HG03139 (cell line): ENCODE measurements around the gene CNGA2.
"Not testable (repeated sequence)": the region's sequence is repeated elsewhere in the genome, so short reads cannot be mapped to it uniquely, and the experiment has no call there.

ENCODE experiments used
- ATAC-seq: cut with Tn5 transposase; IDR thresholded peaks from one replicate; pipeline ENCODE4 v1.9.1; 2021; ENCODE audit not compliant: unreplicated experiment

The CNGA2 gene

DNA sequence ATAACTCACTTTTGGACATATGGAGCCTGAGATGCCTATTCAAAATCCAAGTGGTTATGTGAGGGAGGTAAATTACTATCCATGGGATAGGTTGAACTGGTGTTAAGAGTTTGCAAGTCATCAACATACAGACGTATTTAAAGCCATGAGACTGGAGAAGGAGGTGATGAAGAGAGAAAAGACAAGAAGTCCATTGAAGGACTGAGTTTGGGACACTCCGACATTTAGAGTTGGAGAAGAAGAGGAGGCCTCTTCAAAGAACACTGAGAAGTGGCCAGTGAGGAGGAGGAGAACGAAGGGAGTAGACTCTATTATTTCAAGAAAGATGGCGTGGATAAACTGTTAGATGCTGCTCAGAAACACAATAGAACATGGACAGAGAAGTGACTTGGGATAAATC is at the start of gene CNGA2:
Gene CNGA2 (plus strand): TSS at position 301 of the 400 bp plus-strand sequence. CDS start 3,738 bp downstream, outside the sequence.
- ATAC-seq: no peak

DNA sequence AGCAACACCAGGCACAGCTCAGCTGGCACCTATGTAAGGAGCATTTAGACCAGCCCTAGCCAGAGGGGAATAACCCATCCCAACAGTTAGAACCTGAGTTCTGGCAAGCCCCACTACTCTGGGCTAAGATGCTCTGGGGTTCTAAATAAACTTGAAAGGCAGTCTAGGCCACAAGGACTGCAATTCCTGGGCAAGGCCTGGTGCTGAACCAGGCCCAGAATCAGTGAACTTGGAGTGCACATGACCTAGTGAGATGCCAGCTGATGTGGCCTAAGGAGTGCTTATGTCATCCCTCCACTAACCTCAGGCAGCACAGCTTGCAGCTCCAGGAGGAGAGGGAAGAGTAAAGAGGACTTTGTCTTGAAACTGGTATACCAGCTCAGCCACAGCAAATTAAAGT is 46.9 kb upstream of the CNGA2 start:
- no peak for ATAC-seq

DNA sequence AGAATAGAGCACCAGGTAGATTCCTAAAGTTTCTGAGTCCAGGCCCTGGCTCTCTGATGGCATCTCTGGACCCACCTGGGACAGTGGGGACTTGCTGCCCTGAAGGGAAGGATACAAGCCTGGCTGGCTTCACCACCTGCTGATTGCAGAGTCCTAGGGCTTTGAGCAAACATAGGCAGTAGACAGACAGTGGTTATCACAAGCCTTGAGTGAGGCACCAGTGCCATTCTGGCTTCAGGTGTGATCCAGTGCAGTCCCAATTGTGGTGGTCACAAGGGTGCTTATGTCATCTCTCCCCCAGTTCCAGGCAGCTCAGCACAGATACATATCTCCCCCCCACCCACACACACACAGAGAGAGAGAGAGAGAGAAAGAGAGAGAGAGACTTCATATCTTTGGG is 45.9 kb upstream of the CNGA2 start:
- no peak for ATAC-seq

DNA sequence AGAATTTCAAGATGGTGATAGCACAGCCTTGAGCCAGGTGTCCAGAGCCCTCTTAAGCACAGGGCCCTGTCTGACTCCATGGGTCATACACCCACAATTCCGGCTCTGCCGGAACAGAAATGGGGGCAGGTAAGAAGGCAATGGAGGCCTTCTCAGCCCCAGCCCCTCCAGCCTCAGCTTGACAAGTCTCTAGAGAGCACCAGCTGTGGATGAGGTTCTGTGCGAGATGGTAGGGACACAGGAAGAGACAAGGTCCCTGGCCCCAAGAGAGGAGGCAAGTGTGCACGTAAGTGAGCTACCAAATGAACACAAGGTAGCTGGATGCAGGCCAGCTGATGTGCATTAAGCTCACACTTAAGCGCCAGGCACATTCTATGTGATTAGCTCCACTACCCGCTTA is 41.7 kb upstream of the CNGA2 start:
- ATAC-seq: no peak

DNA sequence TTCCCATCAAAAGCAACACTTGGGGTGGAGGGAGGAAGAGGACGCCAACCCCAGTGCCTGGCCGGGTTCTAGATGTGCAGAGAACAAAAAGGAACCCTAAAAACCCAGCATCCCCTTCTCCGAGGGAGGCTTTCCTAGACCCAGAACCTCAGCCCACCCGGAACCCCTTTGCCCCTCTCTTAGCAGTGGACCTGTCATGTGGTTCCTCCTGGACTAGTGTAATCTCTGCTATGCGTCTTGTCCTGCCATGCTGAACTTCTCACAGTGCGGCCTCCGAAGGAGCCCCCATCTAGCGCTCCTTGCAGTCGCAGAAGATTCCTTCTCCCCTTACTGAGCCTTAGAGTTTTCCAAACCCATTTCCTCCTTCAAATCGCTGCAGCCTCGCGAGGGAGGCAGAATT is 40.4 kb upstream of the CNGA2 start:
- no peak for ATAC-seq

DNA sequence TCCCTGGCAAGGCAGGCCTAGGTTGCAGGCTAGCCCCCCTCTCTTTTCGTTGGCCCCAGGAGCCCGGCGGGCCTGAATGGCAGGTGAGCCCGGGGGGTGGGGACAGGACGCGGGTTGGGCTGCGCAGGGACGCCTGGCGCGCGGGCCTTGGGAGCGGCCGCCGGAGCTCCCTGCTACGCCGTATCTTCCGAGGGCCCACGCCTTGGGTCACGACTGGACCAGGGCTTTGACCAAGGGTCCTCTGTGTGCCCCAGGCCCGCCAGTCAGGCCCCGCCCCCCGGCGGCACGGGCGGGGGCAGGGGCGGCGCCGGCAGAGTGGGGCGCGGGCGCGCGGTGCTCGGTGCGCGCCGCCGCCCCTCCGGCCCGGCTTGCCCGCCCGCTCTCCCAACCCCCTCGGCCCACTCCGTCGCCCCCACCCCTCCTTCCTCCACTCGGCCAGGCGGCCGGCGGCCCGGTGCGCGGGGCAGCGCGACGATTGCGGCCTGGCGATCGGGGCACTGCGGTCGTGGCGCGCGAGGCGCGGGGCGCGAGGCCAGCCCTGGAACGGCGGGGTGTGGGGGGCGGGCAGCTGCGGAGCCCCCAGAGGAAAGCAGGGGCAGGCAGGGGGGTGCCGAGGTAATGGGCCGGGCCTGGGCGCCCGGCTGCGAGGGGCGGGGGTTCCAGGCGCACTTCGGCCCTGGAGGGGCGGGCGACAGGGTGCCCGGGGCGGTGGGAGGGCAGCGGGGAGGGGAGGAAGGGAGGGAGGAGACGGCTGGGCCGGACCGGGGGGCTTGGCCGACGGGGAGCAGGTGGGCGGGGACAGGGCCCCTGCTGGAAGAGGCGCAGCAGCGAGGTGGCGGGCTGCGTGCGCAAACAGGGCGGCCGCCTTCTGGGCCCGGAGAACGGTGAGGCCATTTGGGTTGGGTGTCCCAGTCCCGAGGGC is 39.6 kb upstream of the CNGA2 start, which contains the start of gene PRRG3:
Gene PRRG3 (plus strand): TSS at position 798 of the 922 bp plus-strand sequence. CDS start 3,357 bp downstream, outside the sequence.
- ATAC-seq: no peak

DNA sequence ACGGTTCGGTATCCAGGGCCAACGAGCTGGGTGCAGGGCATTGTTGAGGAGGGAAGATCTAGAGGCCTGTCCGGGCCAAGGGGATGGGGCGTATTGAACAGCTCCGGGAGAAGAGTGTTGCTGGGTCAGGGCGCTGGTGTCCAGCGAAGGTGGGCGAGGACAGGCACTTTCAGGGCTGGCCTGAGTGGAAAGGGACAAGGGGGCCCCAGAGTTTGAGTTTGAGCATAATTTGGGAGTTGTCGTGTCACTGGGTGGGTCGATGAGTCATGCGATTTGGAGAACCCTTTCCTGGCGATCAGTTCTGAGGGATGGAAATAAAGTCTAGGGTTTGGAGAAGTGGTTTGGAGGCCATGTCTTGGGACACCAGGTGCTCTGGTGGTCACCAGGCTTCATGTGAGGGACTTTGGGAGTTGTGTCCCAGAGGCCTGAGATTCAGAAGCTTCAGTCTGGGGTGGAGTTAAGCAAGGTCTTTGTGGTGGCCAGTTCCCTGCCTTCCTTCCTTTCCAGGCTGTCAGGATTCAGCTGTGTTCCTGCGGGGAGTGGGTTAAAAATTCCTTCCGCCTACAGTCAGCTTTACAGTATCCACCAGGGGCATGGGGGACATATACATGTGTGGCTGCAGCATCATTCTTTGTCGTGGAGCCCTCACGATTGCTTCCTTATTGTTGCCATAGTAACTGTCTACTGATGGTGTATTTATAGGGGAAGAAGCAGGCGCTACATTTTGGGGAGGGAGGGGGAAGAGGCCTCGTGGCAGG is 38.8 kb upstream of the CNGA2 start:
- ATAC-seq: no peak

DNA sequence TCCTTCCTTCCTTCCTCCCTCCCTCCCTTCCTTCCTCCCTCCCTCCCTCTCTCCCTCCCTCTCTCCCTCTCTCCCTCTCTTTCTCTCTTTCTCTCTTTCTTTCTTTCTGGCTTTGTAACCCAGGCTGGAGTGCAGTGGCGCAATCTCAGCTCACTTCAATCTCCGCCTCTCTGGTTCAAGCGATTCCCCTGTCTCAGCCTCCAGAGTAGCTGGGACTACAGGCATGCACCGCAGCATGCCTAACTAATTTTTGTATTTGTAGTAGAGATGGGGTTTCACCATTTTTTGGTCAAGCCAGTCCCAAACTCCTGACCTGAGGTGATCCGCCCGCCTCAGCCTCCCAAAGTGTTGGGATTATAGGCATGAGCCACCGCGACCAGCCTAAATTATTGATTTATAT is 37.5 kb upstream of the CNGA2 start:
- ATAC-seq: not testable (repeated sequence)

DNA sequence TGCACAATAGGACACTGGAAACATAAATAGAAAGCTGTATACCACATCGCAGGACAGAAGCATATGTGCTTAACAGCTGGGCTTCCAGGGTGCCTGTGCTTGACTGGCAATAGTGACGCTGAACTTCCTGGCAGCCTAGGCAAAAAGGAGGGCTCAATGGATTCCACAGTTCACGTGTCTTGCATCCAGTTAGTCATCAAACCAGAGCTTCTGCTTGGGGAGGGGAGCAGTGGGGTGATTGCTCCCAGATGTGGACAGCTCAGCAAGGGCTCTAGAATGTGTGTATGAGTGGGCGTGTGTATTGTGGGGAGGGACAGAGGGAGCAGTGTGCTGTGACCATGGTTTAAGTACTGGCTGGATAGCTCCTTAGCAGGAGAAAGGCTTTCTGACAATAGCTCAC is 37.0 kb upstream of the CNGA2 start:
- no peak for ATAC-seq

DNA sequence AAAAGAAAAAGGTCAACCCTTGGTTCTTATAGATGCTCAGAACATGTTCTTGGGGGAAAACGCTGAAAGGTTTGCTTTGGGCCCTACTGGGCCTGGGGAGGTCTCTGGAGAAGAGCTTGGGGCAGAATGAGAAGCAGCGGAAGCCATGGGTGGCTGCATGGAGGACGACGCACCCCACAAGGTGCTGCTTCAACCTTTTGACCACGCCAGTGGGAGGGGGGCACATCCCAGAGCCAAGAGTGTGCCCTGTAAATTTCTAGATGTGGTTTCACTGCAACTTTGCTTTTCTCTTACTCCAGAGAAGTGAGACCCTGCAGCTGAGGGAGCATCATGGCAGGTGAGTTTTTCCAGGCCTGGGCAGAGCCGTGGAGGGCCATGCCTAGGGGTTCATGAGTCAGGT is 36.1 kb upstream of the CNGA2 start:
- ATAC-seq: no peak

DNA sequence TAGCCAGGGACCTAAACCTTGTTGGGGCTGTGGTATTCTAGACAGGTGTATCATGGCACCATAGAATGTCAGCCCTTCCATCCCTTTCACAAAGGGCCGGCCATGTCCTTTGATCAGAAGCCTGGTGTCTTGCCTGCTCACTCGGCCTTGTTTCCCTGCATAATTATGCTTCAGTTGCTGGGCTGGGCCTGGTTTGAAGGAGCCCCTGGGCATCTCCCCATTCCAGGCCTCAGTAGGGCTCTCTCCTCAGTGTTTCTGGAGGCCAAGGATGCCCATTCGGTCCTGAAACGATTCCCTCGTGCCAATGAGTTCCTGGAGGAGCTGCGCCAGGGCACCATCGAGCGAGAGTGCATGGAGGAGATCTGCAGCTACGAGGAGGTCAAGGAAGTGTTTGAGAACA is 34.8 kb upstream of the CNGA2 start:
- ATAC-seq: no peak

DNA sequence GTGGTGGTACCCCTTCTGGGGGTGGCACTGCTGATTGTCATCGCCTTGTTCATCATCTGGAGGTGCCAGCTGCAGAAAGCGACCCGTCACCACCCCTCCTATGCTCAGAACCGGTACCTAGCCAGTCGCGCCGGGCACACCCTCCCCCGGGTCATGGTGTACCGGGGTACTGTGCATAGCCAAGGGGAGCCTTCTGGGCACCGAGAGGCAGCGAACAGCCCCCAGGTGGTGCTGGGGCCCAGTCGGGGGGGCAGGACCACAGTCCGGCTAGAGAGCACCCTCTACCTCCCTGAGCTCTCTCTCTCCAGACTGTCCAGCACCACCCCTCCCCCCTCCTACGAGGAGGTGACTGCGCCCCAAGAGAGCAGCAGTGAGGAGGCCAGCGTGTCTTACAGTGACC is 34.0 kb upstream of the CNGA2 start:
- no peak for ATAC-seq

DNA sequence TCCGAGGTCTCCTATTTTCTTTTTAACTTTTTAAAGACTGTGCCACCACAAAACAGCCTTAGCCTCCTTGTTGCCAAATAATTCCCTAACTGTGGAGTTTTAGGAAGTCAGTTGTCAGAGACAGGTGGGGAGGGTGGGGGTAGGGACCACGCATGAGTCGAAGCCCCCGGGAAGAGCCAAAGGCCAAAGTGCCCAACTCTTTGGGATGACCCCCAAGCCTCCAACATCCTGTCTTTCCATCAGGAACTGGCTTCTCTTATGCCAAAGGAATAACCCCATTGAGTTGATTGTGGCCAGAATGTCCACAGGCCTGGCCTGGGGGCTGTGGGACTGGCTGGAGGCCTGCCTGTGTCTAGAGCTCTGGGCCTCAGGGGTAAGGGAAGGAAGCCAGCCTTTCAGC is 33.5 kb upstream of the CNGA2 start:
- ATAC-seq: no peak

DNA sequence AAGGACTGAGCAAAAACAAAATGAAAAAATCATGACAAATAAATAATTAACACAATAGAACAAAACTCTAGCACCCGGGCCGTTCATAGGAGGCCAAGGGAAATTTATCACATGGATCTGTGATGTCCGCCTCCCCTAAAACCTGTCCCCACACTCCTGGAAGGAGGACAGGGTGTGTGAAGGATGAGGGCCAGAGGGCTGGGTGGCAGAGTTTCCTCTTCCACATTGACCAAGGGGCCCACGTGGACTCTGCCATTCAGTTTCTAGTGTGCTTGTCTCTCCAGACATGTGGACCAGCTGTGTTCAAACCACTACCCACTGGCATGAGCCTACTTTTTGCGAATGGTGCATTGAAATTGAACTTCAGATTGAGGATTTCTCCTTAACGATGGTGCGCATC is 33.0 kb upstream of the CNGA2 start:
- ATAC-seq: no peak

DNA sequence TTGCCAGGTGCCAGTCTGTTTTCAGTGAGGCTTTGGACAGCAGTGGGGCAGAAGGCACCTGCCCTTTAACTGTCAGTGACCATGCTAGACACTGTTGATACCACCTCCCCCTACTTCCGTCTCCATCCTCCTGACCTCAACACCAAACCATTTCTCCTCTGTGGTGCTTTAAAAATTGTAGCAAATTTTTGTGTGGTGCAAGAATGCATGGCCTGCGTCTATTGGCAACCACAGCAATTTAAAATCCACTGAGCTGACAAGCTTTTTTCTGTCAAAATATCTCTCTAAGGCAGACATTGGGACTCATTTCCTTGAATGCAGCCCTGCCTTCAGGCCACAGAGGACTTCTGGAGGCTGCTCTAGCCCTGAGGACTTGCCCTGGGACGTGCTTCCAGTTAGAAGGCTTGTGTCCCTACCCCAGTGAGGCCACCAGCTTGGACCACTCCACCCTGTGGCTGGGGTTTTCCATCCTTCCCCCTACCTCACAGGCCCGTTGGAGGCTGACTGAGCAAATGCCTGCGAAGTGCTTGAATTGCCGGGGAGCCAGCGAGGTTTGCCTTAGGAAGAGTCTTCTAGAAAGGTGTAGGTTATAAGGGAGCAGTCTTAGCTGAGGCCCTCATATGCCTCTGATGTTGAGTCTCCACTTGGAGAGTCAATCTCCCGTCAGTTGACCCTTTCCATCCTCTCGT is 32.4 kb upstream of the CNGA2 start:
- ATAC-seq: no peak

DNA sequence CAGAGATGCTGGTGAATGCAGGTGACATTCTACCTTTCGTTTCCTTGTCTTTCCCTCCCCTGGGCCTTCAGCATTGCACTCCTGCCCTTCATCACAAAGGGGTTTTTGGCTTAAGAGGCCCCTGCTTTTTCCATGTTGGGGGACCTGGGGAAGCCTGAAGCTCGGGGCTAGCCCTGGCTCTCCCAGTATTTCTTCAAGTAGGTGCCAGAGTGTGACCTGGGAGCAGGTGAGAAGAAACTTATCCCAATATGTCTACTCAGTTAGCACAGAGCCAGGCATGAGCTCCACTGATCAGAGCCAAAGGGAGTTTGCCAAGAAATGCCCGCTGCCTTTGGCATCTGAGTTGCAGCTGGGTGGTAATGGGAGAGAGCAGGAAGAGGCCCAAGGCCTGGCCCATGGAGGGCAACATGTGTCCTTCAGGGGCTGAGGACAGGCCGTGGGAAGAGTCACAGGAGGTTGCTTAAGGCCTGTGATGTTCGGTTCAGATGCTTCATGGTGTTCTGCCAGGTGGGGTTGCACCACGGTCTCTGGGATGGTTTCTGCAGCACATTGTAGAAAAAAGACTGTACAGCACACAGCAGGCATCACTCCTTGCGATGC is 31.7 kb upstream of the CNGA2 start:
- ATAC-seq: no peak

DNA sequence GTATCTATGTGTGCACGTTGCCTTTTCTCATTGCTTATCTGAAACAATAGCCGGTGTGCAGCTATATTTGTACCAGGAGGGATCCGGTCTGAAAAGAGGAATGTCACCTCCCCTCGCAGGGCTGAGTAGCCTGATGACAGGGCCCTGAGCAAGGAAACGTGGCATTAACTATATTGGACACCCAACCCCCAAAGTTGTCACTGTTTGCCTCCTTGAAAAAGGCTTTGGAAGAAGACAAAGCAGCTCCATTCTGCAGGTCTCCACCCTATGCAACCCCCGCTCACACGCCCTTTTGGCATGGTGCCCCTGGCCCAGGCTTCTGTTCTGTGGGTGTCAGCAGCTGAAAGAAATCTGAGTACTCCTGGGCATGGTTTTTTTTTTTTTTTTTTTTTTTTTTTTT is 31.1 kb upstream of the CNGA2 start:
- ATAC-seq: no peak

DNA sequence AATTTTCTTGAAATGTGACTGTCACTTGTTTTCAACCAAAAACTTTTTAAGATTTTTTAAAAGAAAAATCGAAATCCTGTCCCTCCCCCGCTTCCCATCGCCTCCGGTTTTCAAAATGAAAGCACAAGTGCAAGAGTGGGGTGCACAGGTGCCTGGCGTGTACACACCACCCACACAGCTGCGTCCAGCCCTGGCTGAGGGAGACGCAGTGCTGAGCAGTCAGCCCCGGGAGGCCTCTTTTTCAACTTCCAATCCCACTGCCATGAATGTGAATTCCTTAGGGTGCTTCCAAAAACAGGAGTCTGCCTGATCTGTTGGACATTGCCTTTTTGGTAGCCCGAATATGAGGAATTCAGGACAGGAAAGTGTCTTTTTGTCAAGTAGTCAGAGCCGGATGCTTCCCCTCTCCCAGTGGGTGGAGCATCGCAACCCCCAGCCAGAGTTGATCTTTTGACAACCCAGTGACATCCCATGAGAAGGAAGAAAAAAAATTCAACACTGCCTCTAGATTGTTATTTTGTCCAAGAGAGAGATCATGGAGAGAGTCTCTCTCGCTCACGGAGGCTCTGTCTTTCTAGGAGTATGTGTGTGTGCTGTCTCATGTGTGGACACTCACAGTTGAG is 30.4 kb upstream of the CNGA2 start:
- no peak for ATAC-seq

DNA sequence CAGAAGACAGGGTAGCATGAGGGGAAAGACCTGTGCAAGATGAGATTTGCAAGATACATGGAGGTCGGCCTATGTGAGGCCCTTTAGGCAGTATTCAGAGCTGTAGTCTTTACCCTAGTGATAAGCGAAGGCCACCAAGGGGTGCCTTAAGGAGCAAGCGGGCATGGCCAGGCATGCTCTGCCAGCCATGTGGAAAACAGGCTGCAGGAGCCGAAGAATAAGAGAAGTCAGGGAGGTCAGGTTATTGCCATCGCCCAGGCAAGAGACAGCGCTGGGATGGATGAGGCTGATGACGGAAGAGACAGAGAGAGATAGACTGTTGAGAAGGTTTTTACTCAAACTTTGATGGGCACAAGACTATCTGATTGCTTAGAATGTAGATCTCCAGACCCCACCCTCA is 25.7 kb upstream of the CNGA2 start:
- ATAC-seq: no peak

DNA sequence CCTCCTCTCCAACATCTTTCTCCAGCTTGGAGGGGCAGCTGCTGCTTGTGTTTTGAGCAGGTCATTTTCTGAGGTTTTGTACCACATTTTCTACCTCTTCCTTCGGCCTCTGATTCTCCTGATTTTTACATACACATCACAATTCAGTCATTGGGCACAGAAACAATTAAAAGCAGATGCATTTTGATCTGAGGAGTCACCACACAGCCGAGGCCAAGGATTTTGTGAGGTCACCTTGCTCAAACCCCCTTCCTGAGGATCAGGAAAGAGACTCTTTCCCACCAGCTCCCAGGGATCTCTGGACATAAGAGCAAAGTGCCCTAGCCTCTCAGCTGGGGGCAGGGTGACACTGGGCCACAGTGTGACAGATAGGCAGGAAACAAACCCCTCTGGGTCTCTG is 24.1 kb upstream of the CNGA2 start:
- no peak for ATAC-seq

DNA sequence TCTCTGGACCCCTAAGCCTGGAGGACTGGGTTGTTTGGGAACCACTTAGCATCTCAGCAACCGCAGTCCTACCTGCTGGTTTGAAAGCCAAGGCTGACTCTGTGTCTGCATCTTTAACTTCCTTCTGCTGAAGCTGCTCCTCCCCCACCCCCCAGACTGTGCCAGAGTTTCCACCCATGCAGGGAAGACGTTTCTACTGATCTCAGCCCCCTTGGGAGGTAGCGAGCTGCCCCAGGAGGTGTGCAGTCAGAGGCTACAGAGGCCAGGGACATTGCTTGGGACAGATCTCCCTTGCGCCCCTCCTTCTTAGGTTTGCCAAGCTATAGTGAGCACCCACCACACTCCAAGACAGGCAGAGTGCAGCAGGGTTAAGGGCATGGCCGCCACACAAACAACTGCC is 23.4 kb upstream of the CNGA2 start:
- ATAC-seq: no peak
